HepG2 (cell line): ENCODE data around the gene AFF4. TPM values are rescaled to one million over a fixed set of nuclear protein-coding genes. Genes with fewer than 3 reads are reported as not detected.

Source experiments
- ISX ChIP-seq: sonication (generic); formaldehyde crosslinking; conservative IDR thresholded peaks from 2 replicates; pipeline ENCODE4 v1.5.0; 2020; ENCODE audit warnings: missing genetic modification reagents
- KLF11 ChIP-seq: IDR thresholded peaks from 2 replicates; pipeline ENCODE4 v1.6.1; 2016; ENCODE audit warnings: missing compliant biosample characterization
- MATR3 ChIP-seq: sonication (generic); formaldehyde crosslinking; IDR thresholded peaks from 2 replicates; pipeline ENCODE4 v1.4.0; 2020; ENCODE audit warnings: missing genetic modification reagents
- MED13 ChIP-seq: sonication (generic); formaldehyde crosslinking; IDR thresholded peaks from 2 replicates; pipeline ENCODE4 v1.5.0; 2020; ENCODE audit warnings: missing genetic modification reagents
- MXI1 ChIP-seq: IDR thresholded peaks from 3 replicates; pipeline ENCODE4 v1.6.1; 2012; ENCODE audit warnings: low read depth, low read length, inconsistent platforms, borderline replicate concordance
- NFRKB ChIP-seq: fragments of 450-650 bp; IDR thresholded peaks from 2 replicates; pipeline ENCODE4 v1.6.1; 2017
- NR1H2 ChIP-seq: sonication (generic); formaldehyde crosslinking; IDR thresholded peaks from 2 replicates; pipeline ENCODE4 v1.8.1; 2022; ENCODE audit warnings: low read depth, missing genetic modification reagents, borderline replicate concordance
- NR2F1 ChIP-seq, 2 experiments: fragments of 450-650 bp in 1 of 2; formaldehyde crosslinking in 1 of 2; IDR thresholded peaks; 2 replicates each; pipeline versions ENCODE4 v1.5.0 to v1.6.1; 2016 to 2020; ENCODE audit warnings: mild to moderate bottlenecking in 1 of 2, missing compliant biosample characterization in 1 of 2, missing genetic modification reagents in 1 of 2, moderate library complexity in 1 of 2
- RAD51 ChIP-seq: fragments of 450-650 bp; IDR thresholded peaks from 2 replicates; pipeline ENCODE4 v1.6.1; 2016; ENCODE audit warnings: borderline replicate concordance
- REL ChIP-seq: sonication (generic); formaldehyde crosslinking; conservative IDR thresholded peaks from 2 replicates; pipeline ENCODE4 v1.8.0; 2022; ENCODE audit warnings: mild to moderate bottlenecking, missing genetic modification reagents, moderate library complexity
- SIX4 ChIP-seq: sonication (generic); formaldehyde crosslinking; IDR thresholded peaks from 2 replicates; pipeline ENCODE4 v1.4.0; 2020; ENCODE audit warnings: missing genetic modification reagents
- SP4 ChIP-seq: sonication (generic); formaldehyde crosslinking; IDR thresholded peaks from 2 replicates; pipeline ENCODE4 v1.8.1; 2023; ENCODE audit warnings: mild to moderate bottlenecking, missing genetic modification reagents
- SRSF9 ChIP-seq: fragments of 200-400 bp; formaldehyde crosslinking; IDR thresholded peaks from 2 replicates; pipeline ENCODE4 v1.6.1; 2018; ENCODE audit warnings: borderline replicate concordance, mild to moderate bottlenecking, low read depth, low read length; ENCODE audit not compliant: insufficient read depth, poor library complexity, severe bottlenecking
- SUZ12 ChIP-seq: fragments of 150-350 bp; IDR thresholded peaks from 2 replicates; pipeline ENCODE4 v1.6.1; 2014; ENCODE audit warnings: low read depth, low read length
- YY1 ChIP-seq: IDR thresholded peaks from 2 replicates; pipeline ENCODE4 v1.6.1; 2011; ENCODE audit warnings: low read length, low read depth, moderate library complexity, mild to moderate bottlenecking; ENCODE audit not compliant: insufficient read depth, insufficient replicate concordance
- ZNF343 ChIP-seq: sonication (generic); formaldehyde crosslinking; IDR thresholded peaks from 2 replicates; pipeline ENCODE4 v1.4.0; 2020; ENCODE audit warnings: mild to moderate bottlenecking, missing genetic modification reagents
- ZNF558 ChIP-seq: sonication (generic); formaldehyde crosslinking; IDR thresholded peaks from 2 replicates; pipeline ENCODE4 v1.9.0; 2022; ENCODE audit warnings: mild to moderate bottlenecking, missing genetic modification reagents, borderline replicate concordance
- ZNF616 ChIP-seq: sonication (generic); formaldehyde crosslinking; IDR thresholded peaks from 2 replicates; pipeline ENCODE4 v1.5.0; 2020; ENCODE audit warnings: low read depth, mild to moderate bottlenecking, missing genetic modification reagents
- ZNF703 ChIP-seq: sonication (generic); formaldehyde crosslinking; IDR thresholded peaks from 2 replicates; pipeline ENCODE4 v1.5.1; 2020; ENCODE audit warnings: missing genetic modification reagents, mild to moderate bottlenecking, moderate library complexity, borderline replicate concordance
- ZNF878 ChIP-seq: sonication (generic); formaldehyde crosslinking; IDR thresholded peaks from 2 replicates; pipeline ENCODE4 v1.8.1; 2023; ENCODE audit warnings: mild to moderate bottlenecking, missing genetic modification reagents, moderate library complexity
- polyA plus RNA-seq, 8 experiments: library from polyadenylated mRNA; depleted of rRNA in 3 of 8; stranded (reverse) in 7 of 8; unstranded in 1 of 8; fragments of >200 nt; fragmentation: Illumina TruSeq in 4 of 8; extraction: Trizol in 4 of 8; gene quantifications; 2 replicates each; pipeline versions ENCODE4 v1.2.1 to v1.2.3, GENCODE V29; 2011 to 2016; ENCODE audit warnings: low read depth in 4 of 8, missing spikeins in 1 of 8, mixed read lengths in 1 of 8; ENCODE audit not compliant: insufficient read depth in 1 of 8
- total RNA-seq, 5 experiments: library from RNA; depleted of rRNA; stranded (reverse); fragments of >200 nt; fragmentation: Illumina TruSeq; extraction: Trizol; gene quantifications; 2 replicates each; pipeline ENCODE4 v1.2.3, GENCODE V29; 2016; ENCODE audit warnings: low read depth in 1 of 5
- TF ChIP-seq, protein P1 (sequence below): sonication (generic); formaldehyde crosslinking; IDR thresholded peaks from 2 replicates; pipeline ENCODE4 v1.5.1; 2020; ENCODE audit warnings: missing genetic modification reagents, mild to moderate bottlenecking, borderline replicate concordance
- TF ChIP-seq, protein P2 (sequence below): sonication (generic); formaldehyde crosslinking; conservative IDR thresholded peaks from 2 replicates; pipeline ENCODE4 v1.5.0; 2020; ENCODE audit warnings: missing genetic modification reagents
- TF ChIP-seq, protein P3 (sequence below), 2 experiments: sonication (generic) in 1 of 2; formaldehyde crosslinking in 1 of 2; IDR thresholded peaks; 2 replicates each; pipeline versions ENCODE4 v1.4.0 to v1.6.1; 2018 to 2020; ENCODE audit warnings: missing genetic modification reagents in 2 of 2, borderline replicate concordance in 1 of 2, low read depth in 1 of 2, mild to moderate bottlenecking in 1 of 2, missing biosample characterization in 1 of 2
- TF ChIP-seq, protein P4 (sequence below): sonication (generic); formaldehyde crosslinking; IDR thresholded peaks from 2 replicates; pipeline ENCODE4 v1.5.0; 2020; ENCODE audit warnings: missing genetic modification reagents

The AFF4 gene
- total and polyA plus RNA-seq, 2 of the 13 experiments (the other 11 are each of a cell fraction or from before 2014, with no cell fraction given) = 22.1 to 25.5 TPM

DNA sequence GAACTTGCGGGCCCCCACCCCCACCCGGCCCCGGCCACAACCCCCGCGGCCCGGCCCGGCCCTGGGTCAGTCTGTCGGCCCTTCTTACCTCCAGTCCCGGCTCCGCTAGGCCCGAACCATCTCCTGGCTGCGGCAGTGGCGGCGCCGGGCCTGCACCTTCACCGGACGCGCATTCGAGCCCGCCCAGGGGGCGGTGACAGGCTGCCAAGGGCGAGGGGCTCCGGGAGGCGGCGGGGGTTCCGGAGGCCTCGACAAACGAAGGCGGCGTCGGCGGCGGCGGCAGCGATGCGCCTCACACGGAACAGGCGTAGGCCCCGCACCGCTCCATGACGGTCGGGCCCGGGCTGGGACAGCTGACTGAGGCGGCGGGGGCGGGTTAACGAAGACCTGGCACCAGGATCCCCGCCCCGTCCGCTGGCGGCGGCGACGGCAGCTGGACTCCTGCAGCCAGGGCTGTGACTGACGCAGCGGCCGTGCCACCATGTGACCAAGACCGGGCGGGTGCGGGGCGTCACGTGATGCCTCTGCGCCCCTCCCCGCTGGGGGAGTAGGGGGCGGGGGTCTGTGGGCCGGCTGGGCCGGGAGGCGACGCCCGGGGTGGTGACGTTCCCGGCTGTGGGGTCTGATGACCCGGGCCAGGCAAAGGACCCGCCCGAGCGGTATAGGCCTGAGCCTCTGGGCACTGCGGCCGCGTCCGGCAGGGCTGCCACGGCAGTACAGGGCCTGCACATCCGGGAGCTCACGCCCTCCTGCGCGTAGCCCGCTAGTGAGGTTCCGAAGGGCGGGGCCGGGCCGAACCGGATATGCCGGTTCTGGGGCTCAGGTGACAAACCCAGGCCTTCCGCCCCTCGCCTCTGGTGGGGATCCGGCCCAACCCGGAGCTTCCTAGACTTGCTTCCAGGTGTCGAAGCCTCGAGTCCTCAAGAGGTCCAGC lies at the start of gene AFF4 (continued):
- TF ChIP-seq ZNF878 (CRISPR knock-in tag) = peak; percentile 97
- no peak for TF ChIP-seq NFRKB
- TF ChIP-seq ZNF558 = peak; percentile 76; the same call in 1 of the 2 replicates
- TF ChIP-seq, protein P1, sequence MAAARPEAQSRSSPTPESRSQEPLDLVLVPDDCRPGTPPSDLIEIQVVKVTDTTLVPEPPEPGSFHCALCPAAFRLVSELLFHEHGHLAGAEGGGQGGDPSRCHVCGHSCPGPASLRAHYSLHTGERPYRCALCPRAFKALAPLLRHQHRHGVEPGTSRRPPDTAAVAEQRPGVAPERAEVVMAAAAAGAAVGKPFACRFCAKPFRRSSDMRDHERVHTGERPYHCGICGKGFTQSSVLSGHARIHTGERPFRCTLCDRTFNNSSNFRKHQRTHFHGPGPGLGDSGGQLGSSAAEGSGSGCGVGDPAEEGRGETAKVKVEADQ (CRISPR knock-in tag) = peak; percentile 79
- peak; percentile 86 for TF ChIP-seq SP4 (CRISPR knock-in tag)
- peak; percentile 66; the same call in 1 of the 2 replicates for TF ChIP-seq MED13 (CRISPR knock-in tag)
- peak; percentile 67; the same call in 1 of the 2 replicates for TF ChIP-seq KLF11
- TF ChIP-seq, protein P2, sequence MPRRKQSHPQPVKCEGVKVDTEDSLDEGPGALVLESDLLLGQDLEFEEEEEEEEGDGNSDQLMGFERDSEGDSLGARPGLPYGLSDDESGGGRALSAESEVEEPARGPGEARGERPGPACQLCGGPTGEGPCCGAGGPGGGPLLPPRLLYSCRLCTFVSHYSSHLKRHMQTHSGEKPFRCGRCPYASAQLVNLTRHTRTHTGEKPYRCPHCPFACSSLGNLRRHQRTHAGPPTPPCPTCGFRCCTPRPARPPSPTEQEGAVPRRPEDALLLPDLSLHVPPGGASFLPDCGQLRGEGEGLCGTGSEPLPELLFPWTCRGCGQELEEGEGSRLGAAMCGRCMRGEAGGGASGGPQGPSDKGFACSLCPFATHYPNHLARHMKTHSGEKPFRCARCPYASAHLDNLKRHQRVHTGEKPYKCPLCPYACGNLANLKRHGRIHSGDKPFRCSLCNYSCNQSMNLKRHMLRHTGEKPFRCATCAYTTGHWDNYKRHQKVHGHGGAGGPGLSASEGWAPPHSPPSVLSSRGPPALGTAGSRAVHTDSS (CRISPR knock-in tag) = no peak
- TF ChIP-seq ZNF343 (CRISPR knock-in tag) = peak; percentile 84; the same call in 1 of the 2 replicates
- TF ChIP-seq SUZ12 = no peak
- peak; percentile 75; the same call in 1 of the 2 replicates for TF ChIP-seq ISX (CRISPR knock-in tag)
- no peak for TF ChIP-seq NR2F1 (CRISPR knock-in tag; IDR thresholded peaks at IDR 0.05)
- no peak for TF ChIP-seq REL
- TF ChIP-seq, protein P3, sequence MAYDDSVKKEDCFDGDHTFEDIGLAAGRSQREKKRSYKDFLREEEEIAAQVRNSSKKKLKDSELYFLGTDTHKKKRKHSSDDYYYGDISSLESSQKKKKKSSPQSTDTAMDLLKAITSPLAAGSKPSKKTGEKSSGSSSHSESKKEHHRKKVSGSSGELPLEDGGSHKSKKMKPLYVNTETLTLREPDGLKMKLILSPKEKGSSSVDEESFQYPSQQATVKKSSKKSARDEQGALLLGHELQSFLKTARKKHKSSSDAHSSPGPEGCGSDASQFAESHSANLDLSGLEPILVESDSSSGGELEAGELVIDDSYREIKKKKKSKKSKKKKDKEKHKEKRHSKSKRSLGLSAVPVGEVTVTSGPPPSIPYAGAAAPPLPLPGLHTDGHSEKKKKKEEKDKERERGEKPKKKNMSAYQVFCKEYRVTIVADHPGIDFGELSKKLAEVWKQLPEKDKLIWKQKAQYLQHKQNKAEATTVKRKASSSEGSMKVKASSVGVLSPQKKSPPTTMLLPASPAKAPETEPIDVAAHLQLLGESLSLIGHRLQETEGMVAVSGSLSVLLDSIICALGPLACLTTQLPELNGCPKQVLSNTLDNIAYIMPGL (CRISPR knock-in tag; IDR thresholded peaks at IDR 0.05; ENCODE audit: borderline replicate concordance in 1 of 2, low read depth in 1 of 2) = peak; percentile 87 to 88
- no peak for TF ChIP-seq SRSF9
- 0 out of 2 replicates have a peak, but pooled peaks have one; percentile 21 for TF ChIP-seq NR1H2
- TF ChIP-seq MATR3 (CRISPR knock-in tag) = no peak
- peak; percentile 64; the same call in 1 of the 2 replicates for TF ChIP-seq SIX4 (CRISPR knock-in tag)
- TF ChIP-seq RAD51 = peak; percentile 99
- peak; percentile 64 for TF ChIP-seq ZNF616 (CRISPR knock-in tag)
- TF ChIP-seq YY1 = no peak
- TF ChIP-seq, protein P4, sequence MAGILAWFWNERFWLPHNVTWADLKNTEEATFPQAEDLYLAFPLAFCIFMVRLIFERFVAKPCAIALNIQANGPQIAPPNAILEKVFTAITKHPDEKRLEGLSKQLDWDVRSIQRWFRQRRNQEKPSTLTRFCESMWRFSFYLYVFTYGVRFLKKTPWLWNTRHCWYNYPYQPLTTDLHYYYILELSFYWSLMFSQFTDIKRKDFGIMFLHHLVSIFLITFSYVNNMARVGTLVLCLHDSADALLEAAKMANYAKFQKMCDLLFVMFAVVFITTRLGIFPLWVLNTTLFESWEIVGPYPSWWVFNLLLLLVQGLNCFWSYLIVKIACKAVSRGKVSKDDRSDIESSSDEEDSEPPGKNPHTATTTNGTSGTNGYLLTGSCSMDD (CRISPR knock-in tag) = no peak
- TF ChIP-seq MXI1 = peak; percentile 84; the same call in 2 of the 3 replicates
- TF ChIP-seq ZNF703 (CRISPR knock-in tag) = peak; percentile 60; the same call in 1 of the 2 replicates
